SK-N-MC (cell line): Measurements from ENCODE around the gene NMS.
"Not testable (repeated sequence)": the region's sequence is repeated elsewhere in the genome, so short reads cannot be mapped to it uniquely, and the experiment has no call there.

Experiments used
- DNase-seq: peaks from one replicate; pipeline ENCODE4 v3.0.0-alpha.2; 2011; ENCODE audit warnings: low read depth, low spot score
- H3K27ac ChIP-seq: fragments of 200-600 bp; sonication (generic); 2 replicates; pipeline ENCODE4 v1.5.1; 2016; ENCODE audit warnings: mixed run types
- H3K36me3 ChIP-seq: fragments of 200-600 bp; sonication (generic); 2 replicates; pipeline ENCODE4 v1.6.1; 2017; ENCODE audit warnings: antibody characterized with exemption, low read length, mixed read lengths; ENCODE audit not compliant: insufficient read depth
- H3K4me3 ChIP-seq: fragments of 200-600 bp; sonication (generic); 2 replicates; pipeline ENCODE4 v1.5.1; 2016
- H3K9ac ChIP-seq: fragments of 200-600 bp; sonication (generic); 2 replicates; pipeline ENCODE4 v1.8.0; 2017; ENCODE audit warnings: mixed run types, mixed read lengths; ENCODE audit not compliant: insufficient read length
- H3K9me3 ChIP-seq: fragments of 200-600 bp; sonication (generic); 2 replicates; pipeline ENCODE4 v1.6.1; 2017; ENCODE audit warnings: low read depth, mild to moderate bottlenecking, antibody characterized with exemption, low read length, moderate library complexity, mixed read lengths
- EZH2 ChIP-seq: fragments of 200-600 bp; sonication (generic); IDR thresholded peaks from one replicate; pipeline ENCODE4 v1.6.1; 2017; ENCODE audit warnings: antibody characterized with exemption
- FOXP2 ChIP-seq: optimal IDR thresholded peaks from 2 replicates; pipeline ENCODE3; 2011; ENCODE audit warnings: mild to moderate bottlenecking, moderate library complexity; ENCODE audit not compliant: insufficient read depth; ENCODE audit errors: extremely low read length, control extremely low read depth
- POLR2AphosphoS5 ChIP-seq: IDR thresholded peaks from 2 replicates; pipeline ENCODE4 v1.6.1; 2012; ENCODE audit warnings: mild to moderate bottlenecking, low read depth, low read length, borderline replicate concordance

Gene NMS

GRCh38 chr2:100427627-100428258, 42.5 kb upstream of the NMS start:
- no peak for DNase-seq
- H3K9me3 ChIP-seq = no peaks in the 10 kb centered on the region
- H3K27ac ChIP-seq = no peak overlapping the region
- no peaks in the 10 kb centered on the region for H3K36me3 ChIP-seq
- H3K9ac ChIP-seq = no peak overlapping the region
- no peak for TF ChIP-seq EZH2
- TF ChIP-seq FOXP2 = no peak
- no peak overlapping the region for H3K4me3 ChIP-seq

- Histone ChIP-seq H3K27ac (no peak overlapping the region), H3K9me3 (no peaks in the 10 kb centered on the region), H3K9ac (no peak overlapping the region), H3K4me3 (no peak overlapping the region), H3K36me3 (no peaks in the 10 kb centered on the region)
- TF ChIP-seq EZH2 = no peak
- TF ChIP-seq FOXP2 = no peak
- no peak for TF ChIP-seq POLR2AphosphoS5
- DNase-seq = no peak
These were observed 40.6 kb upstream of the NMS start for GRCh38 chr2:100429726-100430125.

- TF ChIP-seq POLR2AphosphoS5 (no peak), FOXP2 (no peak), EZH2 (no peak)
- Histone ChIP-seq H3K9ac (no peak overlapping the region), H3K4me3 (no peak overlapping the region), H3K27ac (no peak overlapping the region), H3K36me3 (no peaks in the 10 kb centered on the region), H3K9me3 (no peaks in the 10 kb centered on the region)
- DNase-seq = no peak
These were observed 32.5 kb upstream of the NMS start for GRCh38 chr2:100437751-100438150.

- Histone ChIP-seq H3K36me3 (no peaks in the 10 kb centered on the region), H3K9me3 (no peaks in the 10 kb centered on the region), H3K27ac (no peak overlapping the region), H3K9ac (no peak overlapping the region), H3K4me3 (no peak overlapping the region)
- no peak for DNase-seq
- TF ChIP-seq POLR2AphosphoS5 (no peak), FOXP2 (no peak), EZH2 (no peak)
These were observed 23.6 kb upstream of the NMS start for GRCh38 chr2:100446696-100447095.

GRCh38 chr2:100451092-100451491, 19.2 kb upstream of the NMS start:
- Histone ChIP-seq H3K27ac (no peak overlapping the region), H3K36me3 (no peaks in the 10 kb centered on the region), H3K9me3 (no peaks in the 10 kb centered on the region), H3K4me3 (no peak overlapping the region), H3K9ac (no peak overlapping the region)
- no peak for TF ChIP-seq POLR2AphosphoS5
- TF ChIP-seq EZH2 = no peak
- TF ChIP-seq FOXP2 = no peak
- no peak for DNase-seq

GRCh38 chr2:100451734-100452133, 18.5 kb upstream of the NMS start:
- H3K9me3 ChIP-seq = no peaks in the 10 kb centered on the region
- no peak for TF ChIP-seq EZH2
- TF ChIP-seq POLR2AphosphoS5 = no peak
- TF ChIP-seq FOXP2 = no peak
- H3K27ac ChIP-seq = no peak overlapping the region
- no peaks in the 10 kb centered on the region for H3K36me3 ChIP-seq
- no peak overlapping the region for H3K4me3 ChIP-seq
- H3K9ac ChIP-seq = no peak overlapping the region
- no peak for DNase-seq

GRCh38 chr2:100453853-100454252, 16.4 kb upstream of the NMS start:
- no peak for DNase-seq
- TF ChIP-seq POLR2AphosphoS5 = no peak
- no peak for TF ChIP-seq FOXP2
- TF ChIP-seq EZH2 = no peak
- no peaks in the 10 kb centered on the region for H3K36me3 ChIP-seq
- no peak overlapping the region for H3K9ac ChIP-seq
- no peaks in the 10 kb centered on the region for H3K9me3 ChIP-seq
- no peak overlapping the region for H3K4me3 ChIP-seq
- no peak overlapping the region for H3K27ac ChIP-seq

- not testable (repeated sequence) for H3K27ac ChIP-seq, H3K36me3 ChIP-seq
These were observed 13.9 kb upstream of the NMS start for GRCh38 chr2:100456357-100456756.

GRCh38 chr2:100460904-100461530, 9.3 kb upstream of the NMS start:
- no peak overlapping the region for H3K27ac ChIP-seq
- H3K36me3 ChIP-seq = no peaks in the 10 kb centered on the region
- no peaks in the 10 kb centered on the region for H3K9me3 ChIP-seq
- H3K9ac ChIP-seq = no peak overlapping the region
- no peak overlapping the region for H3K4me3 ChIP-seq
- TF ChIP-seq EZH2 (no peak), POLR2AphosphoS5 (no peak), FOXP2 (no peak)
- no peak for DNase-seq

More at GRCh38 chr2:100456357-100456756, 13.9 kb upstream of the NMS start:
- not testable (repeated sequence) for H3K9me3 ChIP-seq, H3K4me3 ChIP-seq, DNase-seq, H3K9ac ChIP-seq
